ENCODE measurements around the gene SLC39A11.
A peak's percentile ranks its signal among the peaks of the same experiment; 100 is the strongest.
"Not testable (repeated sequence)": the region's sequence is repeated elsewhere in the genome, so short reads cannot be mapped to it uniquely, and the experiment has no call there.

The SLC39A11 gene

GRCh38 chr17:72713701-72714100, 378.8 kb downstream of the SLC39A11 start:
- DNase-seq (ENCODE audit: low read depth): no peak

GRCh38 chr17:72711521-72712310, 380.8 kb downstream of the SLC39A11 start:
- DNase-seq (ENCODE audit: low read depth): no peak

GRCh38 chr17:72710834-72711233, 381.7 kb downstream of the SLC39A11 start:
- no peak for DNase-seq (ENCODE audit: low read depth)

DNA sequence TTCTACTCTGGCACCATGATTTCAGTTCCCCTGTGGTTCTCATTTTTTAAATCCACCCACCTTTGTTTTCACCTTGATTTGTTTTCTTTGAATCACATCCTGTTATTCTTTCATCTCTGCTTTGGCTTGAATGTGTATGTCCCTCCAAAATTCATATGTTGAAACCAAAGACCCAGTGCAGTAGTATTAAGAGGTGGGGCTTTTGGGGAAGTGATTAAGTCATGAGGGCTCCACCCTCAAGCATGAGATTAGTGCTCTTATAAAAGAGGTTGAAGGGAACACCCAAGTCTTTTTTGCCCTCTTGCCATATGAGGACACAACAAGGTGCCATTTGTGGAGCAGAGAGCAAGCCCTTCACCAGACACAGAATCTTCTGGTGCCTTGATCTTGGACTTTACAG, 382.3 kb downstream of the SLC39A11 start:
- no peak for DNase-seq (ENCODE audit: low read depth)

- not testable (repeated sequence) for DNase-seq (ENCODE audit: low read depth)
Measured at GRCh38 chr17:72708682-72709081, 383.8 kb downstream of the SLC39A11 start.

DNA sequence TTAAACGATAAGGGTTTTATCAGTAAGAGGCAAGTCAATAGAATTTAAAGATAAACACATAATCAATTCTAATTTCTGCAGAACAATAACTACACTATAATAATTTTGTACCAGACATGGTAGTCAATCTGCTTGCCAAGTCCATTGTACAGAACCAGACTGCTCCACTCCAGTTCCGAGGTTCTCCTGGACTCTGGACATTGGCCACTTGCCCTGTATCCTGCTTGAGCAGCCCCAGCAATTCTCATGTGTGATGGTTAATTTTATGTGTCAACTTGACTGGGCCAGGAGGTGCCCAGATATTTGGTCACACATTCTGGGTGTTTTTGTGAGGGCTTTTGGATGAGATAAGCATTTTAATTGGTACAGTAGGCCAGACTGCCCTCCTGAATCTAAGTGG, 384.6 kb downstream of the SLC39A11 start:
- DNase-seq (ENCODE audit: low read depth): no peak

DNA sequence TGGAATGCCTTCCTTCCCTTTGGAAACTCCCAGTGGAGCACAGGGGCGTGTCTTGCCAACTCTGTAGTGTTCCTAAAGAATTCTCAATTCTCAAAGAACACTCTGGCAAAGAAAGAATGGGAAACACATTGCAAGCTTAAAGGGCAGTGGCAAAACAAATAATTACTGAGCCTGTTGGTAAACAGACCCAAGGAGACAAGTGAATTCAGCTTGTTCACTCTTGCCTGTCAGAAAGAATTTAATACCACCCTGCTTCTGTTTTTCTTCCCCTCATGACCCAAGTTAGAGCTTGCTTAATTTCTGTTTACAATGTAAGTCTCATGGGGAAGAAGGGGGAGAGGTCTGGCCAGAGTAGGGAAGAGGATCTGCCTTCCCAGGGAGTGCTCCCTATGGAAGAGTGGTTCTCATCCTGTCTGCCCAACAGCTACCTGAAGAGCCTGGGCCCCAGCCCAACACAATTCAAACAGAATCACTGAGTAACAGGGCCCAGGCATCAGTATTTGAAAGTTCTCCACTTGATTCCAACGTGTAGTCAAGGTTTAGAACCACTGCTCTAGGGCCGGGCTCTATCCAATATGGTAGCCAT, 386.0 kb downstream of the SLC39A11 start:
- DNase-seq (ENCODE audit: low read depth): no peak

DNA sequence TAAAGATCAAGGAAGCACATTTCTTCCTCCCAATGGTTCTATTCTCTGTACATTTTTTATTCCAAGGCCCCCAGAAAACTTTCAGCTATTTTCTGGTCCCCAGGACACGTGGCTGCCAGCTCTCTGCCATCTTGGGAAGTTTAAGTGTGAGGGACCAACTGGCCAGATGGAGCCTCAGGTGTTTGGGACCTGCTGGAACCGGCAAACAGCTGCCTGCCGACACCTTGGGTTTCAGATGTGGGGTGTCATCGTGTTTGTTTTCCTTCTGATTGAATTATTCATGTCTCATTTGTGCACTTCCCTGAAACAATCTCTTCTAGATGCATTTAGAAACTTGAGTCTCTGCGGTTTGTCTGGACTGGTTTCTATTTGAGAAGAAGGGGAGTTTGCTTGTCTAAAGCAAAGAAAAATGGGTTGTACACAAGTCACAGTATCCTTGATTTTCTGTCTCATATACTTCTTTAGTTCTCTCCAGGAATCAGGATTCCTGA, 386.5 kb downstream of the SLC39A11 start:
- no peak for DNase-seq (ENCODE audit: low read depth)

- no peak for DNase-seq (ENCODE audit: low read depth)
Measured at GRCh38 chr17:72702998-72703397, 389.5 kb downstream of the SLC39A11 start.

GRCh38 chr17:72702136-72702735, 390.3 kb downstream of the SLC39A11 start:
- no peak for DNase-seq (ENCODE audit: low read depth)

DNA sequence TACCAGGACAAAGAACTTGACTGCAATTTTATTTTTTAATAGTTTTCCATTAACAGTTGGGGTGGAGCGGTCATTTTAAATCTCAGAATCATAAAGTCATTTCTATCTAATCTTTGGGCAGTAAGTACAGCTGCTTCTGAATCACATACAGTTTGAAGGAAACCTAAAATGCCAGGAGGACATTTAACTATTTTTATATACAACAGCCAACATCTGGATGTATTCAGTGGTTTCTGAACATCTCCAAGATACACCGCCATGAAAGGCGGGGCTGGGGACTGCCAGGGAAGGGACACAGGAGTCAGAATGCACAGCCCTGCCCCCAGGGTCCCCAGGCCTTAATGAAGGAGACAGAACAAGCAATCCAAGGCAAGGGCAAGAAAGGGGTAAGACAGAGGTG, 392.3 kb downstream of the SLC39A11 start:
- no peak for DNase-seq (ENCODE audit: low read depth)

DNA sequence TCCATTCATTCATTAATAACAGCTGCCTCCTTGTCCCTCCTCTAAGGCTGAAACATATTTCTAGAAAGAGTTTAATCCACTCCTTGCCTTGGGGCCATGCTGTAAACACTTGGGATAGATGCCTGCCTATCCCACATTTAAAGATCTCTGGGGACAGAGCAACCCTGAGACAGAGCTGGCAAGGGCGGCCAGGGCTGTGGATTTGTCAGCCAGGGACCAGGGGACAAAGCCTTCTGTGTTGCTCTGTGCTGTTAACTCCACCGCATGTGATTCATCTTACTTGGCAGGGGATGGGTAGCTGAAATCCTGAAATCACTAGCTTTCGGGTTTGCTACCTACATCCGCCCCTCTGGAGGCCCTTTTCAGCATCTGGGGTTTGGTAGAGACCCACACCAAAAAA, 392.9 kb downstream of the SLC39A11 start:
- DNase-seq (ENCODE audit: low read depth): no peak

- no peak for DNase-seq (ENCODE audit: low read depth)
Measured at GRCh38 chr17:72697602-72698146, 394.8 kb downstream of the SLC39A11 start.

GRCh38 chr17:72696721-72697120, 395.8 kb downstream of the SLC39A11 start:
- no peak for DNase-seq (ENCODE audit: low read depth)

GRCh38 chr17:72696156-72696555, 396.3 kb downstream of the SLC39A11 start:
- no peak for DNase-seq (ENCODE audit: low read depth)

- no peak for DNase-seq (ENCODE audit: low read depth)
Measured at GRCh38 chr17:72693956-72694355, 398.5 kb downstream of the SLC39A11 start.

- DNase-seq (ENCODE audit: low read depth): no peak
Measured at GRCh38 chr17:72693151-72693878, 399.2 kb downstream of the SLC39A11 start.

DNA sequence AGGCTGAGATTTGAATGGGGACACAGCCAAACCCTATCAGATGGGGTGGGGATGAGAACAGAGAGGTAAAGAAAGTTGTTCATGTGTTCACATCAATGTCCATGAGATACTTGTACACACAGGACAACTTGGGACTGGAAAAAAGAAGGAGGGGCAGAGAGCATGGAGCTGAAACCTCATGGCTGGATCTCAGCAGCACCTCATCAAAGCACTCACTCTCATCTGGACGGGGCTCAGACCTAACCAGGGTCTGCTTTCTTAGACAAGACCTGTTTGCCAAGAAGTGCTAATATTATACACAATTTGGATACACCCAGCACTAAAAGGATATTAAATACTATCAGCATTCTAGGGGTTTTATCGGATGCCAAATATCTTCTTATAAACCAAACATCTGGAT, 399.8 kb downstream of the SLC39A11 start:
- no peak for DNase-seq (ENCODE audit: low read depth)

- DNase-seq (ENCODE audit: low read depth): peak; percentile 64
Measured at GRCh38 chr17:72691586-72691985, 400.9 kb downstream of the SLC39A11 start.

- DNase-seq (ENCODE audit: low read depth): no peak
Measured at GRCh38 chr17:72691017-72691416, 401.5 kb downstream of the SLC39A11 start.

GRCh38 chr17:72687886-72688285, 404.6 kb downstream of the SLC39A11 start:
- DNase-seq (ENCODE audit: low read depth): no peak

- DNase-seq (ENCODE audit: low read depth): no peak
Measured at GRCh38 chr17:72684405-72685020, 408.0 kb downstream of the SLC39A11 start.

Data from HS-5 (cell line).